ENCODE measurements around the gene UBR4.

- TF ChIP-seq POLR2A (IDR thresholded peaks at IDR 0.05; ENCODE audit: low read depth, low read length) (no peak), TAF1 (IDR thresholded peaks at IDR 0.05; ENCODE audit: borderline replicate concordance, low read depth, low read length) (no peak), POLR2AphosphoS5 (IDR thresholded peaks at IDR 0.05; ENCODE audit: low read depth, low read length) (no peak)
Observed at GRCh38 chr1:19197845-19198244, 12.2 kb downstream of the UBR4 start.
